Measurements from ENCODE around the gene FRG1. TPM values are rescaled to one million over a fixed set of nuclear protein-coding genes. Genes with fewer than 3 reads are reported as not detected.

Gene FRG1
- total and polyA plus RNA-seq, 2 of the 8 experiments (the other 6 are each of a cell fraction or from before 2014, with no cell fraction given) = 6.2 to 31.8 TPM

- no peak; the same call in 1 of the 2 replicates for TF ChIP-seq SIX5 (IDR thresholded peaks at IDR 0.05; ENCODE audit: low read depth, low read length)
- no peak; the same call in 1 of the 2 replicates for TF ChIP-seq MAFK (IDR thresholded peaks at IDR 0.05; ENCODE audit: low read depth, low read length)
- TF ChIP-seq, protein P1, sequence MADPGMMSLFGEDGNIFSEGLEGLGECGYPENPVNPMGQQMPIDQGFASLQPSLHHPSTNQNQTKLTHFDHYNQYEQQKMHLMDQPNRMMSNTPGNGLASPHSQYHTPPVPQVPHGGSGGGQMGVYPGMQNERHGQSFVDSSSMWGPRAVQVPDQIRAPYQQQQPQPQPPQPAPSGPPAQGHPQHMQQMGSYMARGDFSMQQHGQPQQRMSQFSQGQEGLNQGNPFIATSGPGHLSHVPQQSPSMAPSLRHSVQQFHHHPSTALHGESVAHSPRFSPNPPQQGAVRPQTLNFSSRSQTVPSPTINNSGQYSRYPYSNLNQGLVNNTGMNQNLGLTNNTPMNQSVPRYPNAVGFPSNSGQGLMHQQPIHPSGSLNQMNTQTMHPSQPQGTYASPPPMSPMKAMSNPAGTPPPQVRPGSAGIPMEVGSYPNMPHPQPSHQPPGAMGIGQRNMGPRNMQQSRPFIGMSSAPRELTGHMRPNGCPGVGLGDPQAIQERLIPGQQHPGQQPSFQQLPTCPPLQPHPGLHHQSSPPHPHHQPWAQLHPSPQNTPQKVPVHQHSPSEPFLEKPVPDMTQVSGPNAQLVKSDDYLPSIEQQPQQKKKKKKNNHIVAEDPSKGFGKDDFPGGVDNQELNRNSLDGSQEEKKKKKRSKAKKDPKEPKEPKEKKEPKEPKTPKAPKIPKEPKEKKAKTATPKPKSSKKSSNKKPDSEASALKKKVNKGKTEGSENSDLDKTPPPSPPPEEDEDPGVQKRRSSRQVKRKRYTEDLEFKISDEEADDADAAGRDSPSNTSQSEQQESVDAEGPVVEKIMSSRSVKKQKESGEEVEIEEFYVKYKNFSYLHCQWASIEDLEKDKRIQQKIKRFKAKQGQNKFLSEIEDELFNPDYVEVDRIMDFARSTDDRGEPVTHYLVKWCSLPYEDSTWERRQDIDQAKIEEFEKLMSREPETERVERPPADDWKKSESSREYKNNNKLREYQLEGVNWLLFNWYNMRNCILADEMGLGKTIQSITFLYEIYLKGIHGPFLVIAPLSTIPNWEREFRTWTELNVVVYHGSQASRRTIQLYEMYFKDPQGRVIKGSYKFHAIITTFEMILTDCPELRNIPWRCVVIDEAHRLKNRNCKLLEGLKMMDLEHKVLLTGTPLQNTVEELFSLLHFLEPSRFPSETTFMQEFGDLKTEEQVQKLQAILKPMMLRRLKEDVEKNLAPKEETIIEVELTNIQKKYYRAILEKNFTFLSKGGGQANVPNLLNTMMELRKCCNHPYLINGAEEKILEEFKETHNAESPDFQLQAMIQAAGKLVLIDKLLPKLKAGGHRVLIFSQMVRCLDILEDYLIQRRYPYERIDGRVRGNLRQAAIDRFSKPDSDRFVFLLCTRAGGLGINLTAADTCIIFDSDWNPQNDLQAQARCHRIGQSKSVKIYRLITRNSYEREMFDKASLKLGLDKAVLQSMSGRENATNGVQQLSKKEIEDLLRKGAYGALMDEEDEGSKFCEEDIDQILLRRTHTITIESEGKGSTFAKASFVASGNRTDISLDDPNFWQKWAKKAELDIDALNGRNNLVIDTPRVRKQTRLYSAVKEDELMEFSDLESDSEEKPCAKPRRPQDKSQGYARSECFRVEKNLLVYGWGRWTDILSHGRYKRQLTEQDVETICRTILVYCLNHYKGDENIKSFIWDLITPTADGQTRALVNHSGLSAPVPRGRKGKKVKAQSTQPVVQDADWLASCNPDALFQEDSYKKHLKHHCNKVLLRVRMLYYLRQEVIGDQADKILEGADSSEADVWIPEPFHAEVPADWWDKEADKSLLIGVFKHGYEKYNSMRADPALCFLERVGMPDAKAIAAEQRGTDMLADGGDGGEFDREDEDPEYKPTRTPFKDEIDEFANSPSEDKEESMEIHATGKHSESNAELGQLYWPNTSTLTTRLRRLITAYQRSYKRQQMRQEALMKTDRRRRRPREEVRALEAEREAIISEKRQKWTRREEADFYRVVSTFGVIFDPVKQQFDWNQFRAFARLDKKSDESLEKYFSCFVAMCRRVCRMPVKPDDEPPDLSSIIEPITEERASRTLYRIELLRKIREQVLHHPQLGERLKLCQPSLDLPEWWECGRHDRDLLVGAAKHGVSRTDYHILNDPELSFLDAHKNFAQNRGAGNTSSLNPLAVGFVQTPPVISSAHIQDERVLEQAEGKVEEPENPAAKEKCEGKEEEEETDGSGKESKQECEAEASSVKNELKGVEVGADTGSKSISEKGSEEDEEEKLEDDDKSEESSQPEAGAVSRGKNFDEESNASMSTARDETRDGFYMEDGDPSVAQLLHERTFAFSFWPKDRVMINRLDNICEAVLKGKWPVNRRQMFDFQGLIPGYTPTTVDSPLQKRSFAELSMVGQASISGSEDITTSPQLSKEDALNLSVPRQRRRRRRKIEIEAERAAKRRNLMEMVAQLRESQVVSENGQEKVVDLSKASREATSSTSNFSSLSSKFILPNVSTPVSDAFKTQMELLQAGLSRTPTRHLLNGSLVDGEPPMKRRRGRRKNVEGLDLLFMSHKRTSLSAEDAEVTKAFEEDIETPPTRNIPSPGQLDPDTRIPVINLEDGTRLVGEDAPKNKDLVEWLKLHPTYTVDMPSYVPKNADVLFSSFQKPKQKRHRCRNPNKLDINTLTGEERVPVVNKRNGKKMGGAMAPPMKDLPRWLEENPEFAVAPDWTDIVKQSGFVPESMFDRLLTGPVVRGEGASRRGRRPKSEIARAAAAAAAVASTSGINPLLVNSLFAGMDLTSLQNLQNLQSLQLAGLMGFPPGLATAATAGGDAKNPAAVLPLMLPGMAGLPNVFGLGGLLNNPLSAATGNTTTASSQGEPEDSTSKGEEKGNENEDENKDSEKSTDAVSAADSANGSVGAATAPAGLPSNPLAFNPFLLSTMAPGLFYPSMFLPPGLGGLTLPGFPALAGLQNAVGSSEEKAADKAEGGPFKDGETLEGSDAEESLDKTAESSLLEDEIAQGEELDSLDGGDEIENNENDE (IDR thresholded peaks at IDR 0.05; ENCODE audit: insufficient replicate concordance, low read length) = no peak
These were observed at the start of gene FRG1 (continued) for GRCh38 chr4:189940178-189941004.
